K562 (cell line): Measurements from ENCODE around the gene IFT25. TPM values are rescaled to one million over a fixed set of nuclear protein-coding genes. Genes with fewer than 3 reads are reported as not detected.
A peak's percentile ranks its signal among the peaks of the same experiment; 100 is the strongest.

Source experiments
- CREM ChIP-seq: IDR thresholded peaks from 2 replicates; pipeline ENCODE4 v1.6.1; 2014; ENCODE audit warnings: antibody characterized with exemption, low read depth
- ESRRB ChIP-seq: fragments of 250-450 bp; sonication (Bioruptor Pico); IDR thresholded peaks from 2 replicates; pipeline ENCODE4 v1.5.0; 2020; ENCODE audit warnings: mild to moderate bottlenecking, moderate library complexity, borderline replicate concordance
- FOXJ2 ChIP-seq: fragments of 200-800 bp; sonication (Bioruptor generic); IDR thresholded peaks from 2 replicates; pipeline ENCODE4 v1.6.1; 2016; ENCODE audit warnings: missing genetic modification characterization, missing compliant biosample characterization
- HDAC2 ChIP-seq: fragments of 450-650 bp; IDR thresholded peaks from 2 replicates; pipeline ENCODE4 v1.6.1; 2016; ENCODE audit warnings: mild to moderate bottlenecking
- KAT8 ChIP-seq: fragments of 450-650 bp; IDR thresholded peaks from 2 replicates; pipeline ENCODE4 v1.6.1; 2016; ENCODE audit warnings: low read depth, mild to moderate bottlenecking
- L3MBTL2 ChIP-seq: fragments of 450-650 bp; IDR thresholded peaks from 2 replicates; pipeline ENCODE4 v1.6.1; 2016; ENCODE audit warnings: mild to moderate bottlenecking, moderate library complexity
- MTA3 ChIP-seq: fragments of 450-650 bp; formaldehyde crosslinking; IDR thresholded peaks from 2 replicates; pipeline ENCODE4 v1.6.1; 2017; ENCODE audit warnings: mild to moderate bottlenecking, borderline replicate concordance
- NCOA6 ChIP-seq: fragments of 450-650 bp; IDR thresholded peaks from 2 replicates; pipeline ENCODE4 v1.6.1; 2017; ENCODE audit warnings: mild to moderate bottlenecking
- NELFE ChIP-seq: IDR thresholded peaks from 2 replicates; pipeline ENCODE4 v1.6.1; 2011; ENCODE audit warnings: mild to moderate bottlenecking; ENCODE audit not compliant: insufficient read depth, insufficient read length
- POLR2A ChIP-seq: fragments of 450-650 bp; conservative IDR thresholded peaks from 2 replicates; pipeline ENCODE4 v1.6.1; 2016
- RB1 ChIP-seq: fragments of 450-650 bp; IDR thresholded peaks from 2 replicates; pipeline ENCODE4 v1.6.1; 2017; ENCODE audit warnings: low read depth, mild to moderate bottlenecking
- SMARCC2 ChIP-seq: fragments of 450-650 bp; IDR thresholded peaks from 2 replicates; pipeline ENCODE4 v1.6.1; 2017; ENCODE audit warnings: antibody characterized with exemption, moderate library complexity, mild to moderate bottlenecking, low read depth
- SPI1 ChIP-seq: IDR thresholded peaks from 2 replicates; pipeline ENCODE4 v1.6.1; 2011; ENCODE audit warnings: low read depth, low read length, control low read depth, borderline replicate concordance
- TEAD1 ChIP-seq, 2 experiments: fragments of 450-650 bp in 1 of 2; sonication (generic) in 1 of 2; formaldehyde crosslinking; IDR thresholded peaks; 2 replicates each; pipeline versions ENCODE4 v1.4.0 to v1.8.0; 2020 to 2022; ENCODE audit warnings: mild to moderate bottlenecking in 2 of 2, missing genetic modification reagents in 1 of 2
- ZNF12 ChIP-seq: sonication (generic); formaldehyde crosslinking; IDR thresholded peaks from 2 replicates; pipeline ENCODE4 v1.4.0; 2020; ENCODE audit warnings: mild to moderate bottlenecking, missing genetic modification reagents
- ZNF124 ChIP-seq: sonication (generic); formaldehyde crosslinking; IDR thresholded peaks from 2 replicates; pipeline ENCODE4 v1.8.1; 2022; ENCODE audit warnings: missing genetic modification reagents
- ZNF146 ChIP-seq: IDR thresholded peaks from one replicate; pipeline ENCODE4 v1.6.1; 2018; ENCODE audit warnings: missing compliant biosample characterization; ENCODE audit not compliant: unreplicated experiment
- ZNF263 ChIP-seq: sonication (generic); formaldehyde crosslinking; IDR thresholded peaks from 2 replicates; pipeline ENCODE4 v1.8.0; 2022; ENCODE audit warnings: mild to moderate bottlenecking, missing genetic modification reagents, borderline replicate concordance
- ZNF282 ChIP-seq: sonication (generic); formaldehyde crosslinking; IDR thresholded peaks from 2 replicates; pipeline ENCODE4 v1.8.1; 2023; ENCODE audit warnings: missing genetic modification reagents
- ZNF3 ChIP-seq: fragments of 250-450 bp; sonication (Bioruptor Pico); IDR thresholded peaks from 2 replicates; pipeline ENCODE4 v1.5.0; 2021; ENCODE audit warnings: mild to moderate bottlenecking, moderate library complexity
- ZNF445 ChIP-seq: fragments of 250-450 bp; sonication (Bioruptor Pico); IDR thresholded peaks from 2 replicates; pipeline ENCODE4 v1.4.0; 2020; ENCODE audit warnings: low read depth, mild to moderate bottlenecking, moderate library complexity
- polyA plus RNA-seq, 8 experiments: library from polyadenylated mRNA; depleted of rRNA in 4 of 8; stranded (reverse) in 5 of 8; unstranded in 3 of 8; fragments of >200 nt; fragmentation: Nextera tagmentation in 2 of 8; fragmentation: Illumina TruSeq in 1 of 8; extraction: Ambion mirVana in 2 of 8; extraction: Trizol in 1 of 8; gene quantifications; 2 replicates each; pipeline versions ENCODE4 v1.2.1 to v1.2.3, GENCODE V29; 2011 to 2014; ENCODE audit warnings: inconsistent platforms in 1 of 8, missing spikeins in 1 of 8
- total RNA-seq, 7 experiments: library from RNA; depleted of rRNA in 6 of 7; stranded (reverse); fragments of >200 nt in 6 of 7; fragmentation: Illumina TruSeq in 2 of 7; extraction: Trizol in 2 of 7; gene quantifications; 2 replicates each; pipeline versions ENCODE4 v1.2.1 to v1.2.3, GENCODE V29; 2011 to 2021; ENCODE audit warnings: low replicate concordance in 1 of 7
- TF ChIP-seq, protein P1 (sequence below): fragments of 450-650 bp; conservative IDR thresholded peaks from 2 replicates; pipeline ENCODE4 v1.6.1; 2016; ENCODE audit warnings: missing genetic modification characterization, low read depth, mild to moderate bottlenecking, control low read depth, missing compliant biosample characterization
- TF ChIP-seq, protein P2 (sequence below), 2 experiments: IDR thresholded peaks; 2 replicates each; pipeline ENCODE4 v1.6.1; 2011; ENCODE audit warnings: borderline replicate concordance in 1 of 2, control low read depth in 1 of 2, low read depth in 1 of 2, low read length in 1 of 2, mild to moderate bottlenecking in 1 of 2, mixed read lengths in 1 of 2, moderate library complexity in 1 of 2; ENCODE audit not compliant: insufficient read depth in 1 of 2, insufficient read length in 1 of 2, poor library complexity in 1 of 2, severe bottlenecking in 1 of 2; ENCODE audit errors: extremely low read depth in 1 of 2
- TF ChIP-seq, protein P3 (sequence below): fragments of 250-450 bp; sonication (Bioruptor Pico); IDR thresholded peaks from 2 replicates; pipeline ENCODE4 v1.5.1; 2021; ENCODE audit warnings: mild to moderate bottlenecking
- TF ChIP-seq, protein P4 (sequence below): sonication (generic); formaldehyde crosslinking; IDR thresholded peaks from 2 replicates; pipeline ENCODE4 v1.8.0; 2022; ENCODE audit warnings: mild to moderate bottlenecking, low read depth, missing genetic modification reagents

IFT25 gene
- total and polyA plus RNA-seq, 9 of the 15 experiments (the other 6 are each of a cell fraction or from before 2014, with no cell fraction given): 93.6 to 209 (median 167) TPM

DNA sequence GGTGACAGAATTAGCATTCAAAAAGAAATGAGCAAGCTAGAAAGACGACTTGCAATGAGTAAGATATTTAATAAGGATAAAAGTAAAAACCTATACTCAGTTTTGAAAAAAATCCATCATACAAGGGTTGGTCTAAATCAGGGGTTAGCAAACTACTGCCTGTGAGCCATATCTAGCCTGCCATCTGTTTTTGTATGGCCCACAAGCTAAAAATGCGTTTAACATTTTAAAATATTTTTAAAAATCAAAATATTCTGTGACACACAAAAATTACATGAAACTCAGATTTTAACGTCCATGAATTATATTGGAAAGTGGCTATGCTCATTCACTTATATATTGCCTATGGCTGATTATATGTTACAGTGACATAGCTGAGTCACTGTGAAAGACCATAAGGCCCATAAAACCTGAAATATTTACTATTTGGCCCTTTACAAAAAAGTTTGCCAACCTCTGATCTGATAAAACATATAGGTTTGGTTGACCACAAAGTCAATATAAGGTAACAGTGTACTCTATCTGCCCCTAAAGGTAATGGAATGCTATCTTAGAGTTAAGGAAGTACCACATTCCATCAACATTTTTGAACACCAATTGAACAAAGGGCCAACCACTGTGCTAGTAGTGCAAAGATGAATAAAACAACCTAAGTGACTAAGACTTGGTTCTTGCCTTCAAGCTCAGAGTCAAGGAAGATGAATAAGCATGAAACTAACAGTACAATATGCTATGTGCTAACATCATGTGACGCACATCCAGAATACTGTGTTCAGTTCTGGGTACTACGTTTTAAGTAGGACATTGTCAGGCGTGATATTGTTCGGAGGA lies 3.2 kb downstream of the IFT25 start (continued):
- TF ChIP-seq, protein P1, sequence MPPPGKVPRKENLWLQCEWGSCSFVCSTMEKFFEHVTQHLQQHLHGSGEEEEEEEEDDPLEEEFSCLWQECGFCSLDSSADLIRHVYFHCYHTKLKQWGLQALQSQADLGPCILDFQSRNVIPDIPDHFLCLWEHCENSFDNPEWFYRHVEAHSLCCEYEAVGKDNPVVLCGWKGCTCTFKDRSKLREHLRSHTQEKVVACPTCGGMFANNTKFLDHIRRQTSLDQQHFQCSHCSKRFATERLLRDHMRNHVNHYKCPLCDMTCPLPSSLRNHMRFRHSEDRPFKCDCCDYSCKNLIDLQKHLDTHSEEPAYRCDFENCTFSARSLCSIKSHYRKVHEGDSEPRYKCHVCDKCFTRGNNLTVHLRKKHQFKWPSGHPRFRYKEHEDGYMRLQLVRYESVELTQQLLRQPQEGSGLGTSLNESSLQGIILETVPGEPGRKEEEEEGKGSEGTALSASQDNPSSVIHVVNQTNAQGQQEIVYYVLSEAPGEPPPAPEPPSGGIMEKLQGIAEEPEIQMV (tag): no peak
- TF ChIP-seq, protein P2, sequence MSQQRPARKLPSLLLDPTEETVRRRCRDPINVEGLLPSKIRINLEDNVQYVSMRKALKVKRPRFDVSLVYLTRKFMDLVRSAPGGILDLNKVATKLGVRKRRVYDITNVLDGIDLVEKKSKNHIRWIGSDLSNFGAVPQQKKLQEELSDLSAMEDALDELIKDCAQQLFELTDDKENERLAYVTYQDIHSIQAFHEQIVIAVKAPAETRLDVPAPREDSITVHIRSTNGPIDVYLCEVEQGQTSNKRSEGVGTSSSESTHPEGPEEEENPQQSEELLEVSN (IDR thresholded peaks at IDR 0.05; ENCODE audit: borderline replicate concordance in 1 of 2, extremely low read depth in 1 of 2, insufficient read depth in 1 of 2, insufficient read length in 1 of 2, low read depth in 1 of 2, low read length in 1 of 2, poor library complexity in 1 of 2, severe bottlenecking in 1 of 2): no peak
- TF ChIP-seq NCOA6: no peak
- TF ChIP-seq L3MBTL2: peak; percentile 13; the same call in 1 of the 2 replicates
- TF ChIP-seq SPI1: no peak
- TF ChIP-seq CREM: 0 out of 2 replicates have a peak, but pooled peaks have one; percentile 25
- no peak for TF ChIP-seq MTA3
- TF ChIP-seq ZNF3 (CRISPR knock-in tag): no peak
- no peak; the same call in 1 of the 2 replicates for TF ChIP-seq SMARCC2
- TF ChIP-seq, protein P3, sequence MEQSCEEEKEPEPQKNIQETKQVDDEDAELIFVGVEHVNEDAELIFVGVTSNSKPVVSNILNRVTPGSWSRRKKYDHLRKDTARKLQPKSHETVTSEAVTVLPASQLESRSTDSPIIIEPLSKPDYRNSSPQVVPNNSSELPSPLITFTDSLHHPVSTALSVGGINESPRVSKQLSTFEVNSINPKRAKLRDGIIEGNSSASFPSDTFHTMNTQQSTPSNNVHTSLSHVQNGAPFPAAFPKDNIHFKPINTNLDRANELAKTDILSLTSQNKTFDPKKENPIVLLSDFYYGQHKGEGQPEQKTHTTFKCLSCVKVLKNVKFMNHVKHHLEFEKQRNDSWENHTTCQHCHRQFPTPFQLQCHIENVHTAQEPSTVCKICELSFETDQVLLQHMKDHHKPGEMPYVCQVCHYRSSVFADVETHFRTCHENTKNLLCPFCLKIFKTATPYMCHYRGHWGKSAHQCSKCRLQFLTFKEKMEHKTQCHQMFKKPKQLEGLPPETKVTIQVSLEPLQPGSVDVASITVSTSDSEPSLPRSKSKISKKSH: no peak
- no peak for TF ChIP-seq ZNF124 (CRISPR knock-in tag)
- no peak for TF ChIP-seq ZNF282
- TF ChIP-seq ZNF263: no peak
- TF ChIP-seq, protein P4, sequence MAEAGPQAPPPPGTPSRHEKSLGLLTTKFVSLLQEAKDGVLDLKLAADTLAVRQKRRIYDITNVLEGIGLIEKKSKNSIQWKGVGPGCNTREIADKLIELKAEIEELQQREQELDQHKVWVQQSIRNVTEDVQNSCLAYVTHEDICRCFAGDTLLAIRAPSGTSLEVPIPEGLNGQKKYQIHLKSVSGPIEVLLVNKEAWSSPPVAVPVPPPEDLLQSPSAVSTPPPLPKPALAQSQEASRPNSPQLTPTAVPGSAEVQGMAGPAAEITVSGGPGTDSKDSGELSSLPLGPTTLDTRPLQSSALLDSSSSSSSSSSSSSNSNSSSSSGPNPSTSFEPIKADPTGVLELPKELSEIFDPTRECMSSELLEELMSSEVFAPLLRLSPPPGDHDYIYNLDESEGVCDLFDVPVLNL: no peak
- no peak for TF ChIP-seq KAT8
- TF ChIP-seq ZNF445 (CRISPR knock-in tag): no peak
- TF ChIP-seq HDAC2: peak; percentile 47; the same call in 1 of the 2 replicates
- TF ChIP-seq TEAD1 (CRISPR knock-in tag; IDR thresholded peaks at IDR 0.05): no peak
- TF ChIP-seq ZNF12: no peak
- TF ChIP-seq ESRRB (CRISPR knock-in tag): no peak
- TF ChIP-seq FOXJ2 (tag): no peak
- no peak for TF ChIP-seq ZNF146 (CRISPR knock-in tag)
- no peak for TF ChIP-seq RB1
- TF ChIP-seq POLR2A: no peak
- TF ChIP-seq NELFE: no peak
